Astrocyte (in vitro differentiated cells and primary cell): ENCODE results near the gene ELK3.

Source experiments
- EZH2 ChIP-seq: IDR thresholded peaks from 2 replicates; pipeline ENCODE4 v1.6.1; 2012; ENCODE audit warnings: mild to moderate bottlenecking, low read length, inconsistent platforms; ENCODE audit not compliant: insufficient read depth
- TF ChIP-seq, protein P1 (sequence below): IDR thresholded peaks from 2 replicates; pipeline ENCODE4 v1.5.1; 2011; ENCODE audit warnings: low read depth, mild to moderate bottlenecking, inconsistent platforms, low read length, moderate library complexity; ENCODE audit not compliant: insufficient read depth

DNA sequence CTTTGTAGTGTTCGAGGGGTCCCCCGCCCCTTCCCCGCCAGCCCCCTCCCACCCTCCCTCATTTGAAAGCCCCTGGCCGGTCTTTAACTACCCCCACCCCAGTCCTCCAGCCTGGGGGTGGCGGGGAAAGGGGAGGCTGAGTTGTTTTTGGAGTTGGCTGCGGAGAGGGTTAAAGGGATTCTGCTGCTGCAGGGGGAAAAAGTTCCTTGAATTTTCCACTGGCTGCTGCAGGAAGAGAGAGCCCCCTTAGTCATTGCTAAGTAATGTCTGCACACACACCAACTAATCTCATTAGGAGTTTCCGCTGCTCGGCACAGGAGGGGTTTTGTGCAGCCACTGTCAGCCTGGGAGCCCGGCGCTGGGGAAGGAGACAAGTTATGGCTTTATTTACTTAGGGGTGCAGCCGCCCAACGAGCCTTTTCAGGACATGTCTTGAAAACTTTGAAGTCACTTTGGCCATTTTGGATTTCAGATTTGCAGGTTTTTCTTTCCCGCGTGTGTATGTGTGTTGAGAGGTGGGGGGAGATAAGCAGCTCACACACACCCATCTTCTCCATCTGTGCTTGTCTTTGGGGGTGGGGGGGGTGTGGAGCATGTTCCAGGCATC lies 1.8 kb downstream of the ELK3 start:
- TF ChIP-seq, protein P1, sequence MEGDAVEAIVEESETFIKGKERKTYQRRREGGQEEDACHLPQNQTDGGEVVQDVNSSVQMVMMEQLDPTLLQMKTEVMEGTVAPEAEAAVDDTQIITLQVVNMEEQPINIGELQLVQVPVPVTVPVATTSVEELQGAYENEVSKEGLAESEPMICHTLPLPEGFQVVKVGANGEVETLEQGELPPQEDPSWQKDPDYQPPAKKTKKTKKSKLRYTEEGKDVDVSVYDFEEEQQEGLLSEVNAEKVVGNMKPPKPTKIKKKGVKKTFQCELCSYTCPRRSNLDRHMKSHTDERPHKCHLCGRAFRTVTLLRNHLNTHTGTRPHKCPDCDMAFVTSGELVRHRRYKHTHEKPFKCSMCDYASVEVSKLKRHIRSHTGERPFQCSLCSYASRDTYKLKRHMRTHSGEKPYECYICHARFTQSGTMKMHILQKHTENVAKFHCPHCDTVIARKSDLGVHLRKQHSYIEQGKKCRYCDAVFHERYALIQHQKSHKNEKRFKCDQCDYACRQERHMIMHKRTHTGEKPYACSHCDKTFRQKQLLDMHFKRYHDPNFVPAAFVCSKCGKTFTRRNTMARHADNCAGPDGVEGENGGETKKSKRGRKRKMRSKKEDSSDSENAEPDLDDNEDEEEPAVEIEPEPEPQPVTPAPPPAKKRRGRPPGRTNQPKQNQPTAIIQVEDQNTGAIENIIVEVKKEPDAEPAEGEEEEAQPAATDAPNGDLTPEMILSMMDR = no peak
- no peak for TF ChIP-seq EZH2
